Thyroid gland (tissue), 4 donors: ENCODE results near the gene FASN. TPM values are rescaled to one million over a fixed set of nuclear protein-coding genes. Genes with fewer than 3 reads are reported as not detected.
A peak's percentile ranks its signal among the peaks of the same experiment; 100 is the strongest.
"Not testable (repeated sequence)": the region's sequence is repeated elsewhere in the genome, so short reads cannot be mapped to it uniquely, and the experiment has no call there.

Experiments used
- DNase-seq, 2 donors: peaks; one replicate each; pipeline ENCODE4 v3.0.0-alpha.2; 2019
- H3K27ac ChIP-seq, 3 donors: fragments of 200-600 bp; sonication (generic); 1 replicate in 2 of 3; 2 replicates in 1 of 3; pipeline ENCODE4 v1.5.1; 2016 to 2019; ENCODE audit warnings: mild to moderate bottlenecking in 1 of 3, moderate library complexity in 1 of 3
- H3K27me3 ChIP-seq: fragments of 200-600 bp; sonication (generic); one replicate; pipeline ENCODE4 v1.5.1; 2019
- H3K36me3 ChIP-seq, 2 donors: fragments of 200-600 bp; sonication (generic); one replicate each; pipeline ENCODE4 v1.5.1; 2016 to 2019
- H3K4me1 ChIP-seq, 2 donors: fragments of 200-600 bp; sonication (generic); one replicate each; pipeline ENCODE4 v1.5.1; 2017 to 2019
- H3K4me3 ChIP-seq, 3 donors: fragments of 200-600 bp; sonication (generic); replicated peaks in 1 of 3; 1 replicate in 2 of 3; 2 replicates in 1 of 3; pipeline ENCODE4 v1.5.1; 2016; ENCODE audit warnings: mild to moderate bottlenecking in 1 of 3
- H3K9me3 ChIP-seq: fragments of 200-600 bp; sonication (generic); one replicate; pipeline ENCODE4 v1.5.1; 2017
- CTCF ChIP-seq, 6 experiments: fragments of 200-600 bp in 3 of 6; fragments of 450-650 bp in 3 of 6; sonication (generic) in 3 of 6; IDR thresholded peaks; one replicate each; pipeline ENCODE4 v1.5.1; 2016 to 2019; ENCODE audit warnings: antibody characterized with exemption in 6 of 6, mild to moderate bottlenecking in 2 of 6, inconsistent platforms in 1 of 6, moderate library complexity in 1 of 6
- POLR2A ChIP-seq, 2 donors: fragments of 450-650 bp; IDR thresholded peaks; one replicate each; pipeline ENCODE4 v1.6.1; 2017; ENCODE audit warnings: antibody characterized with exemption in 2 of 2, mild to moderate bottlenecking in 2 of 2, moderate library complexity in 1 of 2
- WGBS, 2 donors: methylation state at CpG; one replicate each; pipeline ENCODE4 v1.1.5; 2017; 5-methylcytosine and 5-hydroxymethylcytosine counted together
- intact Hi-C: fragments of 100-400 bp; cut with DNase I; formaldehyde crosslinking; loops from one replicate; pipeline ENCODE4 v1.15.1; 2023
- total RNA-seq, 4 donors: library from RNA; depleted of rRNA; stranded (reverse); fragments of >200 nt; gene quantifications; one replicate each; pipeline ENCODE4 v1.2.3, GENCODE V29; 2016

Gene FASN
- total RNA-seq, 4 donors from 2014 or later: 23.5 to 92.5 (median 77.3) TPM

- intact Hi-C loops, H3K27me3 ChIP-seq, H3K4me3 ChIP-seq, H3K9me3 ChIP-seq, H3K36me3 ChIP-seq: not testable (repeated sequence)
- Histone ChIP-seq H3K4me1 (peaks cover 10 to 13% of the 10 kb centered on the region in 2 donors), H3K27ac (peak overlapping the region; percentile 70 to 78 (median 71))
- WGBS, 2 donors: 67 to 70% methylated on average over 10 of the region's 10 CpGs
- TF ChIP-seq POLR2A (IDR thresholded peaks at IDR 0.05): peak in 1 of 2 donors; percentile 48
- peak; percentile 59 to 74 for DNase-seq
Measured at GRCh38 chr17:82139961-82140360, 41.9 kb upstream of the FASN start.

GRCh38 chr17:82138511-82138992 is 40.5 kb upstream of the FASN start:
- Histone ChIP-seq H3K36me3 (no peaks in the 10 kb centered on the region), H3K4me3 (no peak overlapping the region), H3K9me3 (no peaks in the 10 kb centered on the region), H3K27me3 (no peaks in the 10 kb centered on the region), H3K27ac (peak overlapping the region in 2 of 3 donors; percentile 70 to 71), H3K4me1 (peaks cover 19 to 24% of the 10 kb centered on the region in 2 donors)
- TF ChIP-seq POLR2A (IDR thresholded peaks at IDR 0.05) (no peak), CTCF (IDR thresholded peaks at IDR 0.05) (no peak)
- WGBS, 2 donors: 92 to 93% methylated on average over 28 of the region's 28 CpGs
- no peak for DNase-seq
- intact Hi-C loops: no loop called here

GRCh38 chr17:82134101-82134500 is 36.1 kb upstream of the FASN start:
- WGBS, 2 donors: 49 to 61% methylated on average over 11 of the region's 11 CpGs
- Histone ChIP-seq H3K27ac (peak overlapping the region; percentile 85 to 95 (median 88)), H3K4me1 (peaks cover 17 to 24% of the 10 kb centered on the region in 2 donors), H3K27me3 (no peaks in the 10 kb centered on the region), H3K4me3 (no peak overlapping the region), H3K9me3 (no peaks in the 10 kb centered on the region), H3K36me3 (no peaks in the 10 kb centered on the region)
- TF ChIP-seq CTCF (IDR thresholded peaks at IDR 0.05): no peak
- peak in 1 of 2 donors; percentile 77 for TF ChIP-seq POLR2A (IDR thresholded peaks at IDR 0.05)
- intact Hi-C loops: no loop called here
- peak; percentile 89 to 93 for DNase-seq

- 27 to 42% methylated on average over 8 of the region's 8 CpGs for WGBS, 2 donors
- H3K36me3 ChIP-seq, H3K9me3 ChIP-seq, H3K27me3 ChIP-seq, H3K4me3 ChIP-seq, intact Hi-C loops: not testable (repeated sequence)
- Histone ChIP-seq H3K4me1 (peaks cover 17 to 24% of the 10 kb centered on the region in 2 donors), H3K27ac (peak overlapping the region; percentile 85 to 95 (median 88))
- peak; percentile 85 to 89 for DNase-seq
Measured at GRCh38 chr17:82133166-82133953, 35.3 kb upstream of the FASN start.

GRCh38 chr17:82129095-82129494 is 31.1 kb upstream of the FASN start:
- Histone ChIP-seq H3K27ac (no peak overlapping the region), H3K36me3 (no peaks in the 10 kb centered on the region), H3K27me3 (no peaks in the 10 kb centered on the region), H3K4me3 (no peak overlapping the region), H3K4me1 (peaks cover 8 to 12% of the 10 kb centered on the region in 2 donors), H3K9me3 (no peaks in the 10 kb centered on the region)
- intact Hi-C loops: no loop called here
- DNase-seq: no peak
- no peak for TF ChIP-seq CTCF (IDR thresholded peaks at IDR 0.05)
- no peak for TF ChIP-seq POLR2A (IDR thresholded peaks at IDR 0.05)
- WGBS, 2 donors: 93 to 95% methylated on average over 4 of the region's 4 CpGs

- no peak overlapping the region for H3K27ac ChIP-seq
- no peaks in the 10 kb centered on the region for H3K27me3 ChIP-seq
- peaks cover 6% of the 10 kb centered on the region in 2 donors for H3K4me1 ChIP-seq
- intact Hi-C loops: no loop called here
- no peak for TF ChIP-seq POLR2A (IDR thresholded peaks at IDR 0.05)
- no peak for TF ChIP-seq CTCF (IDR thresholded peaks at IDR 0.05)
- no peak overlapping the region for H3K4me3 ChIP-seq
- WGBS, 2 donors: 71 to 89% methylated on average over 7 to 15 of the region's 15 CpGs
- DNase-seq: no peak
- no peaks in the 10 kb centered on the region for H3K9me3 ChIP-seq
- no peaks in the 10 kb centered on the region for H3K36me3 ChIP-seq
Measured at GRCh38 chr17:82128287-82128686, 30.3 kb upstream of the FASN start.
